Measurements from ENCODE around the gene SLC23A3.
A peak's percentile ranks its signal among the peaks of the same experiment; 100 is the strongest.
"Not testable (repeated sequence)": the region's sequence is repeated elsewhere in the genome, so short reads cannot be mapped to it uniquely, and the experiment has no call there.

The SLC23A3 gene

DNA sequence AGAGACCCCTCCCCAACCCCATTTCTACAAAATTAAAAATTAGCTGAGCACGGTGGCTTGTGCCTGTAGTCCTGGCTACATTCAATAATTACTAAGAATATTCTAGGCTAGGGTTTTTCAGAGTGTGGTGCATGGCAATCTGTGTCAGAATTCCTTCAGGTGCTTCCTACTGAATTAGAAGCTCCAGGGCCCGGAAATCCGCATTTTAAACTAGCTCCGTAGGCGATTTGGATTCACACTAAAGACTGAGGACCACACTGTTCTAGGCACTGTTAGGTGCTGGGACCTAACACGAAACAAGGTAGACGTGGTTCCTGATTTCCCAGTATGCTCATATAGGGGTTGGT is 36.1 kb upstream of the SLC23A3 start:
- no peak for DNase-seq (ENCODE audit: low read depth in 3 of 3, low spot score in 1 of 3)

DNA sequence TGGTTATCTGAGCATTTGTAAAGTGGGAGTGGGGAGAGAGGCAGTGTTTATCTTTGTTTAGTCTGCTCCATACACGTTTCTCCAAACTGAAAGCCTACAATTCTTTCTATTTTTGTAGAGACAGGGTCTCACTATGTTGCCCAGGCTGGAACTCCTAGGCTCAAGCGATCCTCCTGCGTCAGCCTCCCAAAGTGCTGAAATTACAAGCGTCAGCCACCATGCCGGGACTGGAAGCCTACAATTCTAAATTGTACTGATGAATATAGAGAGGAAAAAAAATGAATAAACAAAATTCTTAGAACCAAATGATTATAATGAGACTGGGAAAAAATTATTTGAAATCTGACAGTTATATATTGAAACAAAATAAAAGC is 35.3 kb upstream of the SLC23A3 start:
- DNase-seq (ENCODE audit: low read depth in 3 of 3, low spot score in 1 of 3): no peak

- DNase-seq (ENCODE audit: low read depth in 3 of 3, low spot score in 1 of 3): no peak
Measured at GRCh38 chr2:219204425-219205164, 34.8 kb upstream of the SLC23A3 start.

GRCh38 chr2:219201331-219201730 is 31.5 kb upstream of the SLC23A3 start:
- DNase-seq (ENCODE audit: low read depth in 3 of 3, low spot score in 1 of 3): not testable (repeated sequence)

GRCh38 chr2:219200502-219201326 is 30.9 kb upstream of the SLC23A3 start:
- not testable (repeated sequence) for DNase-seq (ENCODE audit: low read depth in 3 of 3, low spot score in 1 of 3)

DNA sequence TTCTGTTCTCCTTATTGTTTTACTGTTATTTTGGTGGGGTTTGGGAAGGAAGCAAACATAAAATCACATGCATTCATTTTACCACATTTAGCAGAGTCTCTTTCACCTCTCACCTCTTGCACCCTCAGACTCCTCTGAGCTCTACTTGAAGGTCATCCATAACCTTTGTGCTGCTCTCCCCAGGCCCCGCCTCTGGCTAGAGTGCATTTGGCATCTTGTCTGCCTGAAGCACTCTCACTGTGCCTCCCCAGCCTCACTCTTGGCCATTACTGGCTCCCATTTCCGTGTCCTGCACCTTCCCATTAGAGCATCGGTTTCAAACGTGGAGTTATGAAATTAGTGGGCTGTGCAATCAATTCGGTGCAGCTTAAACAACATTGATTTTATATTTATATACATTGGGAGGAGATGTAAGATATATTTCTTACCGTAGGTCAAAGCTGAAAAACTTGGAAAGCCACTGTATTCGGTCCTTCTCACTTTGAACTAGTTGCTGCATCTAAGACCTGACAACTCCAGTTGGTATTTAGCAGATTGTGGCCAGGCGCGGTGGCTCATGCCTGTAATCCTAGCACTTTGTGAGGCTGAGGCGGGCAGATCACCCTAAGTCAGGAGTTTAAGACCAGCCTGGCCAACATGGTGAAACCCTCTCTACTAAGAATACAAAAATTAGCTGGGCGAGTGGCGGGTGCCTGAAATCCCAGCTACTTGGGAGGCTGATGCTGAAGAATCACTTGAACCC is 29.8 kb upstream of the SLC23A3 start:
- DNase-seq (ENCODE audit: low read depth in 3 of 3, low spot score in 1 of 3): no peak

DNA sequence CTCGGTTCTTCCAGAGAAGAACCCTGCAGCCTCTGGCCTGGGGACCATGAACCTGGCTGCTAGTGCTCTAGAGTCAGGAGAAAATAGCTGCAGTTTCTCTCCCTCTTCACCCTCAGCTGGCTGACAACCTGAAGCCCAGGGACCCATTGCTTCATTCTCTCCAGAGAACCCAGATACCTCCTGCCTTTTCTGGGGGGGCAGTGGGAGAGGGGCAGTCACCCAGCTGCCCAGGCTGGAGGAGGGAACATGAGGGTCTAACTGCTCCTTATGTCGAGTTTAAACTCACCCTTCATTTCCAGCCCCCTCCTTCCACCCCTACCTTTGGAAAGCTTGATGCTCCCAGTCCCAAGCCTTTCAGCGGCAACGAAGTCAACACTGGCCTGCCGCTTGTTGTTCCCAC is 29.1 kb upstream of the SLC23A3 start:
- DNase-seq (ENCODE audit: low read depth in 3 of 3, low spot score in 1 of 3): no peak

DNA sequence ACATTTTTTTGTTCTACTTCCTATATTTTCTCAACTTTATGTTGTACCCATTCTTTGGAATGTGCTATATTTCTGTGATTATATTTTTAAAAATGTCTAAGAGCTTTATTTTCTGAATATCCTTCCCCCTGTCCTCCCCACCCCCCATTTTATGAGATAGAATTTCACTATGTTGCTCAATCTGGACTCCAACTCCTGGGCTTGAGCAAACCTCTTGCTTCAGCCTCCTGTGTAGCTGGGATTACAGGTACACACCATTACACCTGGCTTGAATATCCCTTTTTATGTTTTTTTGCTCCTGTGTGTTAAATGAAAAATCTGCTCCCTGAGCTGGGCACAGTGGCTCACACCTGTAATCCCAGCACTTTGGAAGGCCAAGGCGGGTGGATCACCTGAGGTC is 27.6 kb upstream of the SLC23A3 start:
- DNase-seq (ENCODE audit: low read depth in 3 of 3, low spot score in 1 of 3): no peak

DNA sequence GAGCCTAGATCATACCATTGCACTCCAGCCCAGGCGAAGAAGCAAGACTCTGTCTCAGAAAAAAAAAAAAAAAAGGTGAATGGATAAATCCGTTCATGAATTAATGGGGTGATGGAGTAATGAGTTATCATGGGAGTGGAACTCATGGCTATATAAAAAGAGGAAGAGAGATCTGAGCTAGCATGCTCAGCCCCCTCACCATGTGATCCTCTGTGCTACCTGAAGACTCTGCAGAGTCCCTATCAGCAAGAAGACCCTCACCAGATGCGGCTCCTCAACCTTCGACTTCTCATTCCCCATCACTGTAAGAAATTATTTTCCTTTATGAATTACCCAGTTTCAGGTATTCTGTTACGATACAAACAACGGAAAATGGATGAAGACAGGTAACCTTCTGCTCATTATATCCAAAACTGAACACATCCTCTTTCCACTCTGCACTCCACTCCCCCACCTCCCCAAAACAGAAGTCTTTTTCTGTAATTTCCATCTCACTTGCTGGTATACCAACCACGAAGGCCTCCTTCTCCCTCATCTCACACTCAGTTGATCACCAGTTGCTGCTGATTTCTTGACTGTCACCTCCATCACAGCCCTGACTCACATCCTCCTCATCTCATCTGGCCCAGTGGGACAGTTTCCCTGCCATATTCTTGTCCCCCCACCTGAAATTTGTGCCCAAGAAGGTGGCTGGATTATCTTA is 17.1 kb upstream of the SLC23A3 start:
- DNase-seq (ENCODE audit: low read depth in 3 of 3, low spot score in 1 of 3): no peak

DNA sequence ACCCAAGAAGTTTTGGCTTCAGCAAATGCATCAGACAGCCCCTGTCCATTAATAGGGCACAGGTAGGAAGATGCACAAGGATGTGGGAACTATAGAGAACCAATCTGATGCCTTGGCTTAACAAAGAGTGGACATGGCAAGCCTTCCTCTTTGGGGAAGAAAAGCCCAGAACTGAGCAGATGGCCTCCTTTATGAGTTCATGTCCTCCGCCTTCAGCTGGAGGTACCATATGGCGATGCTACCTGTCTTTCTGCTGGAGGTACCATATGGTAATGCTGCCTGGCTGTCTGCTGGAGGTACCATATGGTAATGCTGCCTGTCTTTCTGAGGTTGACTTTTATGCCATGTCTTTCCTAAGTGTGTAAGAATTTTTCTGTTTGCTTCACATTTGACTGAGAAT is 14.3 kb upstream of the SLC23A3 start:
- no peak for DNase-seq (ENCODE audit: low read depth in 3 of 3, low spot score in 1 of 3)

DNA sequence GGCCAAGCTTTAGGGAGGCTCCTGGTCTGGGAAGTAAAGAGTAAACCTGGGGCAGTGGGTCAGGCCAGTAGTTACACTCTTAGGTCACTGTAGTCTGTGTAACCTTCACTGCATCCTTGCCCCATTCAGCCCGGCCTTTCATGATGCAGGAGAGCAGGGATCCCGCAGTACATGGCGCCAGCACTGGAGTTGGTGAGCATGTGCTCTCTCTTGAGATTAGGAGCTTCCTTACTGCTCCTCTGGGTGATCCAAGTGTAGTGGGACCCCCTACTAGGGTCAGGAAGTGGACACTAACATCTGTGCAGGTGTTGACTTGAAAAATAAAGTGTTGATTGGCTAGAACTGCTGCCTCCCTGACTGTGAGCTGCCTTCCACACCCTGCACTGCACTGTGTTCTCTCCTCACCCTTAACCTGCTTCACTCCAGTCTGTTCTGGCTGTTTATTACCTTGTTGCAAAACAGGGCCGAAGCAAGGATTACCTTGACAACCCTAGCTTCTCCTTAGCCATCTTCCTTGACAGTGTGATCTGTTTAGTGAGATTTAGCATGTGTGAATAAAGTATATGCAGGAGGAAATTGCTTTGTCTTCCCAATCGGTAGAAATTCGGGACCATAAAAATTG is 13.4 kb upstream of the SLC23A3 start:
- no peak for DNase-seq (ENCODE audit: low read depth in 3 of 3, low spot score in 1 of 3)

DNA sequence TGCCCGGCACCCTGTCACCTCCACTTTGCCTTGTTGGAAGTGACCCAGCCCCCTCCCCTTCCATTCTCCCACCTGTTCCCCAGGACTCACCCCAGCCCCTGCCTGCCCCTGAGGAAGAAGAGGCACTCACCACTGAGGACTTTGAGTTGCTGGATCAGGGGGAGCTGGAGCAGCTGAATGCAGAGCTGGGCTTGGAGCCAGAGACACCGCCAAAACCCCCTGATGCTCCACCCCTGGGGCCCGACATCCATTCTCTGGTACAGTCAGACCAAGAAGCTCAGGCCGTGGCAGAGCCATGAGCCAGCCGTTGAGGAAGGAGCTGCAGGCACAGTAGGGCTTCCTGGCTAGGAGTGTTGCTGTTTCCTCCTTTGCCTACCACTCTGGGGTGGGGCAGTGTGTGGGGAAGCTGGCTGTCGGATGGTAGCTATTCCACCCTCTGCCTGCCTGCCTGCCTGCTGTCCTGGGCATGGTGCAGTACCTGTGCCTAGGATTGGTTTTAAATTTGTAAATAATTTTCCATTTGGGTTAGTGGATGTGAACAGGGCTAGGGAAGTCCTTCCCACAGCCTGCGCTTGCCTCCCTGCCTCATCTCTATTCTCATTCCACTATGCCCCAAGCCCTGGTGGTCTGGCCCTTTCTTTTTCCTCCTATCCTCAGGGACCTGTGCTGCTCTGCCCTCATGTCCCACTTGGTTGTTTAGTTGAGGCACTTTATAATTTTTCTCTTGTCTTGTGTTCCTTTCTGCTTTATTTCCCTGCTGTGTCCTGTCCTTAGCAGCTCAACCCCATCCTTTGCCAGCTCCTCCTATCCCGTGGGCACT is 12.7 kb upstream of the SLC23A3 start:
- DNase-seq (ENCODE audit: low read depth in 3 of 3, low spot score in 1 of 3): no peak

DNA sequence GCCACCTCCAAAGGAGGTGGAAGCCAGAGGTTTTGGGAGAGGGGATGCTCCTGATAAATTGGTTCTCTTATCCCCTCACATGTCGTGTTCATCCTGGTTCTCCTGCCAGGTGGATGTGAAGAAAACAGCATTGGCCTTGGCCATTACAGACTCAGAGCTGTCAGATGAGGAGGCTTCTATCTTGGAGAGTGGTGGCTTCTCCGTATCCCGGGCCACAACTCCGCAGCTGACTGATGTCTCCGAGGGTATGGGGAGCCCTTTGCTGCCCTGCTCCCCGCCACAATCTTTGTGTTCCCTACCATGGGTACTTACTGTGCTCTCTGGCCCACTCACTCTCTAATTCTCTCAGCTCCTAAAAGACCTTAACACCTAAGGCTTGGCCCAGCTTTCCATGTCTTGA is 11.7 kb upstream of the SLC23A3 start:
- DNase-seq (ENCODE audit: low read depth in 3 of 3, low spot score in 1 of 3): no peak

- no peak for DNase-seq (ENCODE audit: low read depth in 3 of 3, low spot score in 1 of 3)
Measured at GRCh38 chr2:219180961-219181360, 11.1 kb upstream of the SLC23A3 start.

DNA sequence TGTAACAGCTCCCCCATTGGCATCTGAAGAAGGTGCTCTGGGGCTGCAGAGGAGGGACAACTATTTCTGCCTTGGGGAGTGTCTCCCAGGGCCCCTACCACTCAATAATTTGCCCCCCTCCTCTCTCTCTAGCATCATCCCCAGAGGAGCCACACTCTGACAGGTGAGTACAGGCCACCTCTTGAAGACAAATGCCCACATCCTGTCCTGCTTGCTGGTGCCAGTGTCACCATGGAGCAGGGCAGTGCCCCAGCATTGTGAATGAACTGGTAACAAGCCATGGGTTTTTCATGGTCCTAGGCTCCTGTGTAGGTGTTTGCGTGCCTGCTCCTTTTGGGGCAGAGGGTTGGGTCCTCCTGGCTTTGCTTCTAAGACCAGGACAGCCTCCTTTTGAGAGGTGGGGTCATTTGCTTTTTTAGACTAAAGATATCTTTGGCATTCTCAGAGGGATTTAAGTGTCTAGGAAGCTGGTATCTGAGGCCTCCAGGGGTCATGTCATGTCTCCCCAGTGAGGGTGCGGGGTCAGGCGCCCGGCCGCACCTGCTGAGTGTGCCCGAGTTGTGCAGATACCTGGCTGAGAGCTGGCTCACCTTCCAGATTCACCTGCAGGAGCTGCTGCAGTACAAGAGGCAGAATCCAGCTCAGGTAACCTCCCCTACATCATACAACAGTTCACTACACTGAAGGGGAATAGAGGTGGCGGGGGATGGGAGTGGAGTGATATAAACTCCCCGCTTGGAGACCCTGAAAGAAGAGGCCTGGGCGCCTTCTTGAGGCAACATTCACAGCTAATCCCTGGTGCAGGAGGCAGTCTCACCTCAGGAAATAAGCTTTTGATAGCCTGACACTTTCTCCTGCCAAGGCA is 10.0 kb upstream of the SLC23A3 start:
- DNase-seq (ENCODE audit: low read depth in 3 of 3, low spot score in 1 of 3): no peak

- peak in 1 of 3 donors; percentile 22 for DNase-seq (ENCODE audit: low read depth in 3 of 3, low spot score in 1 of 3)
Measured at GRCh38 chr2:219178377-219179175, 8.7 kb upstream of the SLC23A3 start.

GRCh38 chr2:219177552-219178376 is 7.9 kb upstream of the SLC23A3 start, which contains the start of gene RETREG2:
RETREG2 (plus strand) TSS chr2:219178275; CDS start chr2:219178353, 78 bp downstream.
- DNase-seq (ENCODE audit: low read depth in 3 of 3, low spot score in 1 of 3): peak; percentile 46 to 69 (median 59)

All from stimulated activated CD4-positive, alpha-beta T cell treated with anti-CD3 and anti-CD28 coated beads, TNF-alpha, amount 100 ng/mL, for 1 hour (primary cell).